Choroid plexus epithelial cell (primary cell): ENCODE data around the gene KLF4.

Source experiments
- DNase-seq: peaks from one replicate; pipeline ENCODE4 v3.0.0-alpha.2; 2010; ENCODE audit warnings: low read depth
- H3K4me3 ChIP-seq: 2 replicates; pipeline ENCODE4 v1.5.1; 2011; ENCODE audit warnings: low read depth, mild to moderate bottlenecking, control low read depth, low read length, moderate library complexity
- TF ChIP-seq, protein P1 (sequence below): conservative IDR thresholded peaks from 2 replicates; pipeline ENCODE4 v1.5.1; 2011; ENCODE audit warnings: low read depth, mild to moderate bottlenecking, control low read depth, inconsistent platforms, low read length, moderate library complexity

KLF4 gene

DNA sequence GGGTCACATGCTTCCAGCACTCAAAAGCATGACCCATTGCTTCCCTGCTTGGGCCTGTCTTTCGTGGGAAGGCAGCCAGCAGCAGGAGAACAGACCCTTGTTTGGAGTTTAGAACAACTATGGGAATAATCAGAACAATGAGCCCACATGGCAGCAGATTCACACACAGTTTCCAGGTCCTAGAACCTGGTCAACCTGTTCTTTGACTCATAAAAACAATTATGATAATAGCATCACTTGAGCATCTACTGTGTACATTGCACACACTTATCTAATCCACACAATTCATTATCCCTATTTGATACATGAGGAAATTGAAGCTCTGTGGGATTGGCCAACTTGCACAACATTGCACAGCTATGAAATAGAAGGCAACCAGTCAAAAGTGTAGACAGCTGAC lies 41.7 kb downstream of the KLF4 start:
- TF ChIP-seq, protein P1, sequence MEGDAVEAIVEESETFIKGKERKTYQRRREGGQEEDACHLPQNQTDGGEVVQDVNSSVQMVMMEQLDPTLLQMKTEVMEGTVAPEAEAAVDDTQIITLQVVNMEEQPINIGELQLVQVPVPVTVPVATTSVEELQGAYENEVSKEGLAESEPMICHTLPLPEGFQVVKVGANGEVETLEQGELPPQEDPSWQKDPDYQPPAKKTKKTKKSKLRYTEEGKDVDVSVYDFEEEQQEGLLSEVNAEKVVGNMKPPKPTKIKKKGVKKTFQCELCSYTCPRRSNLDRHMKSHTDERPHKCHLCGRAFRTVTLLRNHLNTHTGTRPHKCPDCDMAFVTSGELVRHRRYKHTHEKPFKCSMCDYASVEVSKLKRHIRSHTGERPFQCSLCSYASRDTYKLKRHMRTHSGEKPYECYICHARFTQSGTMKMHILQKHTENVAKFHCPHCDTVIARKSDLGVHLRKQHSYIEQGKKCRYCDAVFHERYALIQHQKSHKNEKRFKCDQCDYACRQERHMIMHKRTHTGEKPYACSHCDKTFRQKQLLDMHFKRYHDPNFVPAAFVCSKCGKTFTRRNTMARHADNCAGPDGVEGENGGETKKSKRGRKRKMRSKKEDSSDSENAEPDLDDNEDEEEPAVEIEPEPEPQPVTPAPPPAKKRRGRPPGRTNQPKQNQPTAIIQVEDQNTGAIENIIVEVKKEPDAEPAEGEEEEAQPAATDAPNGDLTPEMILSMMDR: no peak
- H3K4me3 ChIP-seq: no peak overlapping the region
- DNase-seq: no peak

DNA sequence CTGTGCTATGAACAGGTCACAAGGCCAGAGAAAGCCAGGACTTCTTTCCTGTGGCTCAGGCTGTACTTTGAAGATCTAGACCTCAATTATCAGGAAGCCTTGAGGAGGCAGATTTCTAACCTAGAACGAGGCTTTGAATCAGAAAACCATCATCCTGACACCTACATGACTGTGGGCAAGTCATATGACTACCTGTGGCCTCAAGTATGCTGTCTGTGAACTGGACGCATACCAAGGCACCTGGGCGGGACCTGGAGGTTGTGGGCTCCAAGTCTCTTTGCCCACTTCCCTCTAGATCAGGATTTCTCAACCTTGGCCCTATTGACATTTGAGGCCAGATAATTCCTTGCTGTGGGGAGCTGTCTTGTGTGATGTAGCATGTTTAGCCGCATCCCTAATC lies 42.5 kb downstream of the KLF4 start:
- H3K4me3 ChIP-seq: no peak overlapping the region
- TF ChIP-seq, protein P1: no peak
- no peak for DNase-seq

DNA sequence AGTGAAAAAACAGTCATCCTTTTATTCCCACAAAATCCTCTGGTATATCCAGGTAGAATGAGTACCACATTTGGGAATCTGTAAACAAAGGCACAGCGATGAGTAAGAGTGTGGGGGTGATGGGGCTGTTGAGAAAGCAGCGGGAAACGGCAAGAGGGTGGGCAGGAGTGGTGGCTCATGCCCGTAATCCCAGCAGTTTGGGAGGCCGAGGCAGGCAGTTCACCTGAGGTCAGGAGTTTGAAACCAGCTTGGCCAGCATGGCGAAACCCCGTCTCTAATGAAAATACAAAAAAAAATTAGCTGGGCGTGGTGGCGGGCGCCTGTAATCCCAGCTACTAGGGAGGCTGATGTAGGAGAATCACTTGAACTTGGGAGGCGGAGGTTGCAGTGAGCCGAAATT lies 43.1 kb downstream of the KLF4 start:
- no peak overlapping the region for H3K4me3 ChIP-seq
- no peak for DNase-seq
- TF ChIP-seq, protein P1: no peak

DNA sequence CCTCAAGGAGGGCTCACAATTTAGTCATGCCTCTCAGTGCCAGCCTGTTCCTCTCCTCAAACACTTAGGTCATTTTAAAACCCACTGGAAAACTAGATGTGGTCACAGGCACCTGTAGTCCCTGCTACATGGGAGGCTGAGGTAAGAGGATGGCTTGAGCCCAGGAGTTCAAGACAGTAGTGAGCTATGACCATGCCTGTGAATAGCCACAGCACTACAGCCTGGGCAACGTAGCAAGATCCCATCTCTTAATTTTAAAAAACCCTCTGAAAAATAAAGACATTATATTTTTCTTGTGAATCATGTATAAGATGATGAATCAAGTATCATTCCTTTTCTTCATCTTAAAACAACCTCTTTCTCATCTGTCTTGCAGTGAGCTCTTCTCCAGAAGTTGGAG lies 45.8 kb downstream of the KLF4 start:
- no peak for DNase-seq
- TF ChIP-seq, protein P1: no peak
- H3K4me3 ChIP-seq: no peak overlapping the region

DNA sequence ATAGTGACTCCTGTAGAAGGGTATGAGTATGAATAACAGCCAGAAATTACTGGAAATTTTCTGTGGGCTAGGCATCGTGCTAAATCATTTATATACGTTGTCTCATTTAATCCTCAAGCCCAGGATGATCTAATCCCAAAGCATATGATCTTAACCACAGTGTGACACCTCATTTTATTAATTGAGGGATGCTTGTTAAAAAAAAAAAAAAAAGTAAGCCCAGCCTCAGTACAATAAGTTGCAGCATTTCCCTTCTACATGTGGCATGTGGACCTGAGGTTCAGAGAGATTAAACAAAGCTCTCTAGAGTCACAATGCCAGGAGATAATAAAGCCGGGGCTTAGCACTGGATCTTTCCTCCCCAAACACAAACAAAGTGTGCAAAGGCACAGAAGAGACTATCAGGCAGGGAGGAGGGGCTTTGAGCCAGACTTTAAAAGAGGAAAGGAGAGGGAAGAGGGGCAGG lies 49.5 kb downstream of the KLF4 start:
- no peak overlapping the region for H3K4me3 ChIP-seq
- no peak for DNase-seq
- TF ChIP-seq, protein P1: no peak

DNA sequence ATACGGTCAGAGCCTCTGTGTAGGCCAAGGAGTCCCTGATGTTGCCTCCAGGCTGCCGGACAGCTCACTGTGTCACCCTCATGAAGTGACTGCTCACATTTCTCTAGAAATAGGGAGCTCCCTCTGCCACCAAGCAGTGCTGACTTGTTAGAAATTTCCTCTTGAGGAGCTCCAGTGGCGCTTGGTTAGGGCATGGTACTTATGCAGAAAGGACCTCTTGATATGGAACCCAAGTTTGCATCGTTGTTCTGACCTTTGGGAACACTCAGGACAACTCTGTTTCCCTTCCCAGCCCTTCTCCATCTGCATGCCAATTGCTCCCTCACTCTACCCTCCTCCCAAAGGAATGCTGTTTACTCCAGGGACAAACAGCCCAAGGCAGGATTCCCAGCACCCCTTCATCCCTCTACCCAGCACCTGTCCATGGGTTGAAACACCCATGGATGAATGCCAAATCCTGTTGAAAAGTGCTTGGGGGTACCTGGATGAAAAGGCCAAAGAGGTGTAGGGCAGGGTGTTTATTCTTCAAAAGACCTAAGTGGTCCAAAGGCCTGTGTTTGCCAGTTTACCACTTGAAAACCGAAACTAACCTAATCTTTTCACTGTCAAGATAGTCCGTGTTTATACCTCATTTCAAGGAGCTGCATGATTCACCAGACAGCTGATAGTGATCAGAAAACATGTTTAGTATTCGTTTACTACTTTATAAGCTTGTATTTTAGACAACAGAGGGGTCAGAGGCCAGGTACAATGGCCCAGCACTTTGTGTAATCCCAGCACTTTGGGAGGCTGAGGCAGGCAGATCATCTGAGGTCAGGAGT lies 51.1 kb downstream of the KLF4 start:
- TF ChIP-seq, protein P1: no peak
- no peak overlapping the region for H3K4me3 ChIP-seq
- DNase-seq: no peak

DNA sequence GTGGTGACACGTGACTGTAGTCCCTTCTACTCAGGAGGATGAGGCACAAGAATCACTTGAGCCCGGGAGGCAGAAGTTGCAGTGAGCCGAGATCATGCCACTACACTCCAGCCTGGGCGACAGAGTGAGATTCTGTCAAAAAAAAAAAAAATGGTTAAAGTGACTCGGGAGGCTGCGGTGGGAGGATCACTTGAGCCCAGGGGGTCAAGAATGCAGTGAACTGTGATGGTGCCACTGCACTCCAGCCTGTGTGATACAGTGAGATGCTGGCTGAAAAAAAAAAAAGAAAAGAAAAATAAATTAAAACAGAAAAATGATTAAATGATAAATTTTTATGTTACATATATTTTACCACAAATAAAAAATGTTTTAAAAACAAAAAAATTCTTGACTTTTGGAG lies 51.9 kb downstream of the KLF4 start:
- H3K4me3 ChIP-seq: no peak overlapping the region
- TF ChIP-seq, protein P1: no peak
- DNase-seq: no peak
